ENCODE data around the gene FASTK.

DNA sequence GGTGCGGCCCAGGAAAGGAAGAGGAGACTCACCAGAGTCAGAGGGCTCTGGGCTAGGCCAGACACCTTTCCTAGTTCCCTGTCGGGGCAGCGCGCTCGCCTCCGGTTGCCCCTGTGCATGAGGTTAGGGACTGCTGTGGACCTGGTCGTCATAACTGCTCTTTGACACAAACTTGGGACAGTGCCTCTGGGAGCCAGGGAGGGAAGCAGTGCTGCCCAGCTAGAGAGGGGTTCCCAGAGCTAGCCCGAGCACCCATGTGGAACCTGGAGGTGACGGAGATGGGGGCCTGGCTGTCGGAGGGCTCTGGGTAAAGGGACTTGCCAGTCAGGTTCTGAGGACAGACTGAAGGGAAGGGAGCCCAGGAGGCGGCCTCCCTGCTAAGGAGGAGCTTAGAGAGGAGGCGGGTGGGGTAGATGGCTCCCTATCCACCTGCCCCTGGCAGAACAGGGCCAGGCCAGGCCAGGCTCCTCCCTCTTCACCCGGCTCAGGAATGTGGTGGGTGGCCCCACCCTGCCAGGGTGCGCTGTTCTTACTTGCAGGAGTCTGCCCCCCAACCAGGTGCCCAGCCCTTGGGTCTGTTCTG, 35.3 kb upstream of the FASTK start:
- TF ChIP-seq POLR2AphosphoS5 (IDR thresholded peaks at IDR 0.05), result no peak
- TF ChIP-seq CTCF (IDR thresholded peaks at IDR 0.05), result no peak
